Esophagus squamous epithelium (tissue), 4 donors: Measurements from ENCODE around the gene CFAP57.

Source experiments
- CTCF ChIP-seq, 6 experiments: fragments of 450-650 bp in 4 of 6; fragments of 200-600 bp in 2 of 6; sonication (generic) in 2 of 6; IDR thresholded peaks; one replicate each; pipeline ENCODE4 v1.5.1; 2016 to 2019; ENCODE audit warnings: antibody characterized with exemption in 6 of 6, mild to moderate bottlenecking in 4 of 6, moderate library complexity in 4 of 6
- POLR2A ChIP-seq, 4 donors: fragments of 450-650 bp; IDR thresholded peaks; one replicate each; pipeline ENCODE4 v1.6.1; 2017; ENCODE audit warnings: antibody characterized with exemption in 4 of 4, mild to moderate bottlenecking in 4 of 4, moderate library complexity in 3 of 4

- TF ChIP-seq POLR2A (IDR thresholded peaks at IDR 0.05) (no peak), CTCF (IDR thresholded peaks at IDR 0.05) (no peak)
Measured at GRCh38 chr1:43293176-43293575, 121.0 kb downstream of the CFAP57 start.
